GM12873 (cell line): Measurements from ENCODE around the gene GPATCH4.

ENCODE experiments used
- CTCF ChIP-seq: IDR thresholded peaks from 2 replicates; pipeline ENCODE4 v1.5.1; 2012; ENCODE audit warnings: low read depth, mild to moderate bottlenecking, moderate library complexity, low read length, control low read depth; ENCODE audit not compliant: insufficient read depth; ENCODE audit errors: missing control alignments

GPATCH4 gene

GRCh38 chr1:156594190-156594589 lies 7.1 kb downstream of the GPATCH4 start:
- no peak for TF ChIP-seq CTCF

- TF ChIP-seq CTCF = no peak
Observed at GRCh38 chr1:156593661-156593989, 7.7 kb downstream of the GPATCH4 start.

- TF ChIP-seq CTCF = no peak
Observed at GRCh38 chr1:156592910-156593660, 8.2 kb downstream of the GPATCH4 start.

- TF ChIP-seq CTCF = no peak
Observed at GRCh38 chr1:156592158-156592909, 8.9 kb downstream of the GPATCH4 start.

- no peak for TF ChIP-seq CTCF
Observed at GRCh38 chr1:156591432-156592157, 9.7 kb downstream of the GPATCH4 start, which contains the start of gene NAXE. NAXE (plus strand) TSS chr1:156591776; CDS start chr1:156591805, 29 bp downstream.

- no peak for TF ChIP-seq CTCF
Observed at GRCh38 chr1:156591181-156591431, 10.2 kb downstream of the GPATCH4 start.

GRCh38 chr1:156590326-156591180 lies 10.7 kb downstream of the GPATCH4 start:
- TF ChIP-seq CTCF = no peak
